Neural crest cell (in vitro differentiated cells): ENCODE data around the gene EIF2D. TPM values are rescaled to one million over a fixed set of nuclear protein-coding genes. Genes with fewer than 3 reads are reported as not detected.
"Not testable (repeated sequence)": the region's sequence is repeated elsewhere in the genome, so short reads cannot be mapped to it uniquely, and the experiment has no call there.

ENCODE experiments used
- DNase-seq: peaks from one replicate; pipeline ENCODE4 v3.0.0; 2021; ENCODE audit warnings: low read depth, mixed read lengths, low spot score
- H3K27ac Mint-ChIP-seq: one replicate; pipeline ENCODE4 v1.8.0; 2021; ENCODE audit warnings: mild to moderate bottlenecking, mixed read lengths; ENCODE audit not compliant: unreplicated experiment
- H3K27me3 Mint-ChIP-seq: 2 replicates; pipeline ENCODE4 v1.8.0; 2021; ENCODE audit warnings: low read depth, mild to moderate bottlenecking, mixed read lengths
- H3K36me3 Mint-ChIP-seq: 2 replicates; pipeline ENCODE4 v1.8.0; 2021; ENCODE audit warnings: low read depth, mild to moderate bottlenecking, mixed read lengths
- H3K4me1 Mint-ChIP-seq: 2 replicates; pipeline ENCODE4 v1.8.0; 2021; ENCODE audit warnings: mixed read lengths
- H3K4me3 Mint-ChIP-seq: one replicate; pipeline ENCODE4 v1.8.0; 2021; ENCODE audit warnings: mild to moderate bottlenecking, mixed read lengths
- H3K9me3 Mint-ChIP-seq: 2 replicates; pipeline ENCODE4 v1.8.0; 2021; ENCODE audit warnings: mixed read lengths
- CTCF ChIP-seq: fragments of 200-600 bp; sonication (generic); conservative IDR thresholded peaks from 2 replicates; pipeline ENCODE4 v1.5.0; 2021; ENCODE audit warnings: antibody characterized with exemption, mild to moderate bottlenecking
- total RNA-seq: library from RNA; stranded (reverse); gene quantifications from 2 replicates; pipeline ENCODE4 v1.2.1, GENCODE V29; 2021

Gene EIF2D
- total RNA-seq, 1 donor from 2014 or later, result 38.2 TPM

- H3K27me3 Mint-ChIP-seq, result peaks cover 4% of the 10 kb centered on the region
- H3K9me3 Mint-ChIP-seq, result no peaks in the 10 kb centered on the region
- H3K4me3 Mint-ChIP-seq, result peak overlapping the region; percentile 91
These were observed 22.3 kb upstream of the EIF2D start for GRCh38 chr1:206634365-206635079.

GRCh38 chr1:206633708-206634121 is 21.4 kb upstream of the EIF2D start:
- H3K9me3 Mint-ChIP-seq, result no peaks in the 10 kb centered on the region
- no peak overlapping the region for H3K27ac Mint-ChIP-seq
- H3K4me1 Mint-ChIP-seq, result peaks cover 34% of the 10 kb centered on the region
- no peaks in the 10 kb centered on the region for H3K36me3 Mint-ChIP-seq
- peak overlapping the region; percentile 66 for H3K4me3 Mint-ChIP-seq
- no peak for DNase-seq
- no peak for TF ChIP-seq CTCF
- H3K27me3 Mint-ChIP-seq, result peaks cover 12% of the 10 kb centered on the region

More at GRCh38 chr1:206634365-206635079, 22.3 kb upstream of the EIF2D start:
- H3K4me1 Mint-ChIP-seq, result peaks cover 34% of the 10 kb centered on the region
- H3K27ac Mint-ChIP-seq, result peak overlapping the region; percentile 63
- DNase-seq, result peak; percentile 84
- peak; percentile 94 for TF ChIP-seq CTCF
- H3K36me3 Mint-ChIP-seq, result no peaks in the 10 kb centered on the region

GRCh38 chr1:206631085-206631509 is 18.8 kb upstream of the EIF2D start:
- Mint-ChIP-seq H3K4me3 (peak overlapping the region; percentile 17), H3K4me1 (peaks cover 24% of the 10 kb centered on the region), H3K27ac (no peak overlapping the region), H3K27me3 (peaks cover 18% of the 10 kb centered on the region), H3K36me3 (no peaks in the 10 kb centered on the region), H3K9me3 (no peaks in the 10 kb centered on the region)
- peak; percentile 56 for TF ChIP-seq CTCF
- DNase-seq, result peak; percentile 18

- no peak for DNase-seq
- peaks cover 8% of the 10 kb centered on the region for H3K4me1 Mint-ChIP-seq
- no peaks in the 10 kb centered on the region for H3K9me3 Mint-ChIP-seq
- H3K4me3 Mint-ChIP-seq, result no peak overlapping the region
- no peak for TF ChIP-seq CTCF
- H3K27me3 Mint-ChIP-seq, result peaks cover 20% of the 10 kb centered on the region
- no peak overlapping the region for H3K27ac Mint-ChIP-seq
- H3K36me3 Mint-ChIP-seq, result no peaks in the 10 kb centered on the region
These were observed 16.7 kb upstream of the EIF2D start for GRCh38 chr1:206628916-206629315.

- H3K27ac Mint-ChIP-seq, H3K9me3 Mint-ChIP-seq: not testable (repeated sequence)
- peaks cover 26% of the 10 kb centered on the region for H3K27me3 Mint-ChIP-seq
These were observed 14.1 kb upstream of the EIF2D start for GRCh38 chr1:206626396-206626795.

GRCh38 chr1:206609229-206609991 is 2.9 kb downstream of the EIF2D start:
- Mint-ChIP-seq H3K4me3 (peak overlapping the region; percentile 31), H3K4me1 (peaks cover 15% of the 10 kb centered on the region), H3K27ac (no peak overlapping the region), H3K9me3 (no peaks in the 10 kb centered on the region), H3K27me3 (no peaks in the 10 kb centered on the region), H3K36me3 (no peaks in the 10 kb centered on the region)
- no peak for DNase-seq
- no peak for TF ChIP-seq CTCF

More at GRCh38 chr1:206626396-206626795, 14.1 kb upstream of the EIF2D start:
- not testable (repeated sequence) for H3K36me3 Mint-ChIP-seq, H3K4me1 Mint-ChIP-seq, DNase-seq, H3K4me3 Mint-ChIP-seq
